ENCODE measurements around the gene SLC22A8.

DNA sequence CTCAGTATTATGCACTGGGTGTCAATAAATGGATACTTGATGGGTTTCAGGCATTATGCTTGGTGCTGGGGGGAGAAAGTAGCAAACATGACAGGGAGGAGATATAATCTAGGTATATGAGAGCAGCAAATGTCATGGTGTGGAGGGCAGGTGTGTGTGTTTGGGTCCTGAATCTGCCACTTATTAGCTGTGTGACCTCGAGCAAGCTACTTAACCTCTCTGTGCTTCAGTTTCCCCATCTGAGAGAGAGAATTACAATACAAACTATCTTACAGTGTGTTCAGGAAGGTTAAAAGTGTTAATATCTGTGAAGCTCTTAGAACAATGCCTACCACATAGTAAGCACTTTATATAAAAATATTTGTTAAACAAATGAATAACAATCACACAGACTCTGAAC, 2.8 kb downstream of the SLC22A8 start:
- TF ChIP-seq CREB3 (CRISPR knock-in tag; IDR thresholded peaks at IDR 0.05) (no peak), HNRNPK (IDR thresholded peaks at IDR 0.05; ENCODE audit: low read depth, low read length, poor library complexity, severe bottlenecking) (no peak), POLR2AphosphoS5 (IDR thresholded peaks at IDR 0.05; ENCODE audit: low read depth, low read length) (no peak), PCBP1 (IDR thresholded peaks at IDR 0.05; ENCODE audit: borderline replicate concordance, low read depth, low read length) (no peak), ZBTB8A (CRISPR knock-in tag; IDR thresholded peaks at IDR 0.05; ENCODE audit: borderline replicate concordance, low read depth) (no peak), TAF15 (IDR thresholded peaks at IDR 0.05; ENCODE audit: low read depth, low read length, poor library complexity, severe bottlenecking) (no peak), DNMT3B (CRISPR knock-in tag; conservative IDR thresholded peaks at IDR 0.05) (no peak), ZNF616 (CRISPR knock-in tag; IDR thresholded peaks at IDR 0.05; ENCODE audit: low read depth) (no peak), ZNF569 (CRISPR knock-in tag; IDR thresholded peaks at IDR 0.05; ENCODE audit: borderline replicate concordance) (no peak), BHLHE40 (IDR thresholded peaks at IDR 0.05; ENCODE audit: low read length) (no peak)
- TF ChIP-seq, protein P1, sequence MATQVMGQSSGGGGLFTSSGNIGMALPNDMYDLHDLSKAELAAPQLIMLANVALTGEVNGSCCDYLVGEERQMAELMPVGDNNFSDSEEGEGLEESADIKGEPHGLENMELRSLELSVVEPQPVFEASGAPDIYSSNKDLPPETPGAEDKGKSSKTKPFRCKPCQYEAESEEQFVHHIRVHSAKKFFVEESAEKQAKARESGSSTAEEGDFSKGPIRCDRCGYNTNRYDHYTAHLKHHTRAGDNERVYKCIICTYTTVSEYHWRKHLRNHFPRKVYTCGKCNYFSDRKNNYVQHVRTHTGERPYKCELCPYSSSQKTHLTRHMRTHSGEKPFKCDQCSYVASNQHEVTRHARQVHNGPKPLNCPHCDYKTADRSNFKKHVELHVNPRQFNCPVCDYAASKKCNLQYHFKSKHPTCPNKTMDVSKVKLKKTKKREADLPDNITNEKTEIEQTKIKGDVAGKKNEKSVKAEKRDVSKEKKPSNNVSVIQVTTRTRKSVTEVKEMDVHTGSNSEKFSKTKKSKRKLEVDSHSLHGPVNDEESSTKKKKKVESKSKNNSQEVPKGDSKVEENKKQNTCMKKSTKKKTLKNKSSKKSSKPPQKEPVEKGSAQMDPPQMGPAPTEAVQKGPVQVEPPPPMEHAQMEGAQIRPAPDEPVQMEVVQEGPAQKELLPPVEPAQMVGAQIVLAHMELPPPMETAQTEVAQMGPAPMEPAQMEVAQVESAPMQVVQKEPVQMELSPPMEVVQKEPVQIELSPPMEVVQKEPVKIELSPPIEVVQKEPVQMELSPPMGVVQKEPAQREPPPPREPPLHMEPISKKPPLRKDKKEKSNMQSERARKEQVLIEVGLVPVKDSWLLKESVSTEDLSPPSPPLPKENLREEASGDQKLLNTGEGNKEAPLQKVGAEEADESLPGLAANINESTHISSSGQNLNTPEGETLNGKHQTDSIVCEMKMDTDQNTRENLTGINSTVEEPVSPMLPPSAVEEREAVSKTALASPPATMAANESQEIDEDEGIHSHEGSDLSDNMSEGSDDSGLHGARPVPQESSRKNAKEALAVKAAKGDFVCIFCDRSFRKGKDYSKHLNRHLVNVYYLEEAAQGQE (IDR thresholded peaks at IDR 0.05; ENCODE audit: borderline replicate concordance in 1 of 2, low read depth in 1 of 2, low read length in 2 of 2): no peak
- TF ChIP-seq, protein P2, sequence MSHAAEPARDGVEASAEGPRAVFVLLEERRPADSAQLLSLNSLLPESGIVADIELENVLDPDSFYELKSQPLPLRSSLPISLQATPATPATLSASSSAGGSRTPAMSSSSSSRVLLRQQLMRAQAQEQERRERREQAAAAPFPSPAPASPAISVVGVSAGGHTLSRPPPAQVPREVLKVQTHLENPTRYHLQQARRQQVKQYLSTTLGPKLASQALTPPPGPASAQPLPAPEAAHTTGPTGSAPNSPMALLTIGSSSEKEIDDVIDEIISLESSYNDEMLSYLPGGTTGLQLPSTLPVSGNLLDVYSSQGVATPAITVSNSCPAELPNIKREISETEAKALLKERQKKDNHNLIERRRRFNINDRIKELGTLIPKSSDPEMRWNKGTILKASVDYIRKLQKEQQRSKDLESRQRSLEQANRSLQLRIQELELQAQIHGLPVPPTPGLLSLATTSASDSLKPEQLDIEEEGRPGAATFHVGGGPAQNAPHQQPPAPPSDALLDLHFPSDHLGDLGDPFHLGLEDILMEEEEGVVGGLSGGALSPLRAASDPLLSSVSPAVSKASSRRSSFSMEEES (CRISPR knock-in tag; IDR thresholded peaks at IDR 0.05): no peak

All from HepG2 (cell line).